AG08395 (cell line): ENCODE measurements around the gene CHCHD3.

Source experiments
- DNase-seq: peaks from one replicate; pipeline ENCODE4 v3.0.0; 2012; ENCODE audit warnings: mixed read lengths, low spot score

CHCHD3 gene

GRCh38 chr7:133081599-133082389 lies at the start of gene CHCHD3:
TSS of gene CHCHD3 (minus strand) at chr7:133082090. CDS start at chr7:133081937, 153 bp downstream.
- DNase-seq = peak; percentile 99

- DNase-seq = no peak
These were observed 48.3 kb upstream of the CHCHD3 start for GRCh38 chr7:133130166-133130565.

GRCh38 chr7:133126422-133126821 lies 44.5 kb upstream of the CHCHD3 start:
- no peak for DNase-seq

- no peak for DNase-seq
These were observed 43.1 kb upstream of the CHCHD3 start for GRCh38 chr7:133124974-133125373.

GRCh38 chr7:133121175-133121844 lies 39.4 kb upstream of the CHCHD3 start:
- DNase-seq = no peak

GRCh38 chr7:133119067-133119466 lies 37.2 kb upstream of the CHCHD3 start:
- DNase-seq = no peak

- no peak for DNase-seq
These were observed 36.4 kb upstream of the CHCHD3 start for GRCh38 chr7:133118261-133118660.

- DNase-seq = no peak
These were observed 35.6 kb upstream of the CHCHD3 start for GRCh38 chr7:133117452-133117851.

GRCh38 chr7:133115596-133115995 lies 33.7 kb upstream of the CHCHD3 start:
- no peak for DNase-seq

- DNase-seq = no peak
These were observed 32.6 kb upstream of the CHCHD3 start for GRCh38 chr7:133114519-133114918.

- DNase-seq = no peak
These were observed 31.1 kb upstream of the CHCHD3 start for GRCh38 chr7:133112976-133113375.

- DNase-seq = no peak
These were observed 30.4 kb upstream of the CHCHD3 start for GRCh38 chr7:133112335-133112734.

GRCh38 chr7:133110312-133110711 lies 28.4 kb upstream of the CHCHD3 start:
- DNase-seq = no peak

- DNase-seq = no peak
These were observed 27.9 kb upstream of the CHCHD3 start for GRCh38 chr7:133109816-133110215.

GRCh38 chr7:133108023-133108422 lies 26.1 kb upstream of the CHCHD3 start:
- no peak for DNase-seq

GRCh38 chr7:133102276-133103060 lies 20.6 kb upstream of the CHCHD3 start:
- no peak for DNase-seq

- no peak for DNase-seq
These were observed 17.9 kb upstream of the CHCHD3 start for GRCh38 chr7:133099633-133100286.

- DNase-seq = no peak
These were observed 13.3 kb upstream of the CHCHD3 start for GRCh38 chr7:133095119-133095671.

GRCh38 chr7:133091943-133092464 lies 10.1 kb upstream of the CHCHD3 start:
- no peak for DNase-seq

GRCh38 chr7:133082390-133082766 lies 488 bp upstream of the CHCHD3 start:
- no peak for DNase-seq

- DNase-seq = peak; percentile 29
These were observed 731 bp downstream of the CHCHD3 start for GRCh38 chr7:133081119-133081598.
